GM19468 (cell line): ENCODE data around the gene BRD2.

Source experiments
- ATAC-seq: cut with Tn5 transposase; IDR thresholded peaks from one replicate; pipeline ENCODE4 v1.9.1; 2021; ENCODE audit warnings: mild to moderate bottlenecking, moderate library complexity, moderate number of reproducible peaks; ENCODE audit not compliant: unreplicated experiment; ENCODE audit errors: extremely low read depth

BRD2 gene

GRCh38 chr6:32970413-32971241, 2.2 kb downstream of the BRD2 start:
- ATAC-seq, result no peak

GRCh38 chr6:32971242-32971580, 2.8 kb downstream of the BRD2 start:
- no peak for ATAC-seq

- peak; percentile 23 for ATAC-seq
These were observed 3.4 kb downstream of the BRD2 start for GRCh38 chr6:32971581-32972352.

- ATAC-seq, result no peak
These were observed 4.2 kb downstream of the BRD2 start for GRCh38 chr6:32972353-32973143.

- no peak for ATAC-seq
These were observed 5.0 kb downstream of the BRD2 start for GRCh38 chr6:32973144-32974015.

GRCh38 chr6:32974016-32974333, 5.6 kb downstream of the BRD2 start:
- ATAC-seq, result no peak

GRCh38 chr6:32974541-32975308, 6.3 kb downstream of the BRD2 start:
- ATAC-seq, result no peak

- no peak for ATAC-seq
These were observed 7.5 kb downstream of the BRD2 start for GRCh38 chr6:32975886-32976285.

GRCh38 chr6:32976334-32977069, 8.1 kb downstream of the BRD2 start:
- no peak for ATAC-seq

GRCh38 chr6:32977272-32977952, 9.0 kb downstream of the BRD2 start:
- ATAC-seq, result no peak

GRCh38 chr6:32977953-32978324, 9.5 kb downstream of the BRD2 start:
- ATAC-seq, result no peak

GRCh38 chr6:32979720-32980487, 11.5 kb downstream of the BRD2 start:
- ATAC-seq, result no peak

- no peak for ATAC-seq
These were observed 12.2 kb downstream of the BRD2 start for GRCh38 chr6:32980488-32981038.

GRCh38 chr6:32982084-32982701, 13.8 kb downstream of the BRD2 start:
- ATAC-seq, result no peak

GRCh38 chr6:32982702-32983492, 14.5 kb downstream of the BRD2 start:
- no peak for ATAC-seq

GRCh38 chr6:32983493-32983848, 15.1 kb downstream of the BRD2 start:
- ATAC-seq, result no peak
